ENCODE data around the gene CNOT1. TPM values are rescaled to one million over a fixed set of nuclear protein-coding genes. Genes with fewer than 3 reads are reported as not detected.
A peak's percentile ranks its signal among the peaks of the same experiment; 100 is the strongest.

Gene CNOT1
- total RNA-seq, 1 donor, result 133 TPM

GRCh38 chr16:58503863-58504688 lies 125.5 kb downstream of the CNOT1 start:
- TF ChIP-seq, protein P1, sequence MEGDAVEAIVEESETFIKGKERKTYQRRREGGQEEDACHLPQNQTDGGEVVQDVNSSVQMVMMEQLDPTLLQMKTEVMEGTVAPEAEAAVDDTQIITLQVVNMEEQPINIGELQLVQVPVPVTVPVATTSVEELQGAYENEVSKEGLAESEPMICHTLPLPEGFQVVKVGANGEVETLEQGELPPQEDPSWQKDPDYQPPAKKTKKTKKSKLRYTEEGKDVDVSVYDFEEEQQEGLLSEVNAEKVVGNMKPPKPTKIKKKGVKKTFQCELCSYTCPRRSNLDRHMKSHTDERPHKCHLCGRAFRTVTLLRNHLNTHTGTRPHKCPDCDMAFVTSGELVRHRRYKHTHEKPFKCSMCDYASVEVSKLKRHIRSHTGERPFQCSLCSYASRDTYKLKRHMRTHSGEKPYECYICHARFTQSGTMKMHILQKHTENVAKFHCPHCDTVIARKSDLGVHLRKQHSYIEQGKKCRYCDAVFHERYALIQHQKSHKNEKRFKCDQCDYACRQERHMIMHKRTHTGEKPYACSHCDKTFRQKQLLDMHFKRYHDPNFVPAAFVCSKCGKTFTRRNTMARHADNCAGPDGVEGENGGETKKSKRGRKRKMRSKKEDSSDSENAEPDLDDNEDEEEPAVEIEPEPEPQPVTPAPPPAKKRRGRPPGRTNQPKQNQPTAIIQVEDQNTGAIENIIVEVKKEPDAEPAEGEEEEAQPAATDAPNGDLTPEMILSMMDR (IDR thresholded peaks at IDR 0.05; ENCODE audit: insufficient read depth, low read depth, low read length), result no peak
- no peak overlapping the region for H3K4me3 ChIP-seq (ENCODE audit: low read depth, low read length)
- no peak for DNase-seq (ENCODE audit: low read depth)

DNA sequence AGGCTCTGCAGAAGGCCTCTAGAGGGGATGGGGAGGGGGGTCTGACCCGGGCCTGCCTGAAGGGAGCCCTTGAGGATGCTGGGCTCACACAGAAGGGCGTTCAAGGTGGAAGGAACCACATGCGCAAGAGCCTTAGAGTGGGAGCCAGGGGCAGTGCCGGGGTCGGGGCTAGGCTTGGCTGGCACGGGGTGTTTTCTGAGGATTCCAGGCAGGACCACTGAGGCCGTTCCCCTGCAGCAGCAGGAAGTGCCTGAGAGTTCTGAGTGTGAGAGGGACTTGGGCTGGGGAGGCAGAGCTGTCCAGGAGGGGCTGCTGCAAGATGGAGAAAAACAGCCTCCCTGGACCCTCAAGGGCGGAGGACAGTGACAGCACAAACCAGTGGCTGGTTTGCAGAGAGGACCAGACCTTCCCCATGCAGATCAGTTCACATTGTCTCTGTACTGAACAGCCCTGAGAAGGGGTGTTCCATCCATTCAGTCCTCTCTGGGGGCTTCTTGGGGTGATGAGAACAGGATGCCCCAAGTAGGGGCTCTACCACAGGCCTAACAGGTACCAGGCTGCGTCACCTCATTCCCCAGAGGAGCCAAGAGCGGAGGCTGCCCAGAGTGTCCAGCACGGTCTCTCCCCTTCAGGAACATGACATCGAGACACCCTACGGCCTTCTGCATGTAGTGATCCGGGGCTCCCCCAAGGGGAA lies 126.3 kb downstream of the CNOT1 start:
- DNase-seq (ENCODE audit: low read depth), result no peak
- H3K4me3 ChIP-seq (ENCODE audit: low read depth, low read length), result no peak overlapping the region
- TF ChIP-seq, protein P1 (IDR thresholded peaks at IDR 0.05; ENCODE audit: insufficient read depth, low read depth, low read length), result no peak

DNA sequence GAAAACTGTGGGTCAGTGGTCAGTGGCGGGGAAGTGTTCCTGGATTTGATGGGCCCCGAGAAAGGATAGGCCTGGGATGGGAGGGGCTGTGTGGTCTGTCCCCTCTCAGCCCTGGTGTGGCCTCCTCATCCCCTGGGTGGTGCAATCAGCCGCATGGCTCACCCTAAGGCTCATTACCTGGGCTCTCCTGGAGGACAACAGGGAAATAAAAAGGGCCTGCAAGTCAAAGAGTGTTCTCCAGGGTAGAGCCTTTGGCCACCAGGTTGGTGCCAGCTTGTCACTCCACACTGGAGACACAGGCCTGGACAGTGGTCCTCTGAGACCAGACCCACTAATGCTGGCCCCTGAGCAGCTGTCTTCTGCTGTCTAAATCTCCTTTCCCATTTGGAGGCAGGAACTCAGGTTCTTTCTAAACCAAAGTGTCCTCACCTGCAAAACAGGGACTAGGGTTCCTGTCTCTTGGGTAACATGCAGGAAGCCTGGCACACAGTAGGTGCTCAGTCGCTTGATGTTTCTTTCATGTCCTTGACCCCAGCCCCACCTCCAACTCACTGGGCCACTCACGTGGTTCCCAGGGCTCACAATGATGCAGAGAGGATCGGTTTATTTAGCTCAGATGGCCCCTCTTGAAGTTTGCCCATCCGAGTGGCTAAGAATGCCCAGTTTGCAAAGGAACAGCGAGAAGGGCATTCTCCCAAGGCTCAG lies 127.3 kb downstream of the CNOT1 start:
- H3K4me3 ChIP-seq (ENCODE audit: low read depth, low read length), result no peak overlapping the region
- no peak for DNase-seq (ENCODE audit: low read depth)
- TF ChIP-seq, protein P1 (IDR thresholded peaks at IDR 0.05; ENCODE audit: insufficient read depth, low read depth, low read length), result no peak

DNA sequence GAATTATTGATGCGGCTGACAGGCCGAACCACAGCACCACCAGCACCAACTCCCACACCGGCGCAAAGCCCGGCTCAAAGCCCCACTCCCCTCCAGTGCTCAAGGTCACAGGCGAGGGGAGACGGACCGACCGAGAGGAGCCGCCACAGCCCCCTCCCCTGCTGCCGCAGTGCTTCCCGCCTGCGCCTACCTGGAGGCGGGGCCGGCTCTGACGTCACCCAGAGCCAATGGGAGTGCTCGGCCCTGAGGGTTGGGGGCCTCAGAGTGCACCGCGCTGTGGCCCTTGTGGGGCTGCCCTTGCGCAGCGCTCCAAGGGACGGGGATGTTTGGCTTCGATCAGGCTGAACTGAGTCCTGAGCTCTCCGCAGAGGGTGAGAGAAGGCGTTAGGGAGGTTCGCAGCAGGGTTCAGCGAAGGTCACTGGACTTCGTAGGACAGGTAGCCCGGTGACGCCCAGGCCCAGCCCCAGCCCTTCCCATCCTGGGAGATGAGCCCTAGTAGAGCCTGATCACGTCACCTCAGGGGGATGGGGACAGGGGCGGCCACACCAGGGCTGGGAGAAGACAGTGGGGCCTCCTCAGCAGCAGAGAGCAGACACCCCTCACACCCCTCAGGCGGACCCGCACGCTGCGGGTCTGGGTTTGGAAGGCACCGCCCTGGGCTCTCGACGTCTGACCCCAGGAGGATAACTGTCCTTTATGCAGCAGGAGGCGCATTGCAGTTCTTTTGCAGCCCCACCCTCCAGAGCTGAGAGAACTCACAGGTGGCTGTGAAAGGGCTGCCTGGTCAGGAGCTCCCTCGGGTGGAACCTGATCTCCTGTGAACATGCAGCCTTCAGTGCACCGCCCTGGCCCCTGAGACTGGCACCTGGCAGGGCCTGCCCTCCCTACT lies 128.1 kb downstream of the CNOT1 start:
- H3K4me3 ChIP-seq (ENCODE audit: low read depth, low read length), result peak overlapping the region; percentile 34
- no peak for DNase-seq (ENCODE audit: low read depth)
- TF ChIP-seq, protein P1 (IDR thresholded peaks at IDR 0.05; ENCODE audit: insufficient read depth, low read depth, low read length), result no peak

DNA sequence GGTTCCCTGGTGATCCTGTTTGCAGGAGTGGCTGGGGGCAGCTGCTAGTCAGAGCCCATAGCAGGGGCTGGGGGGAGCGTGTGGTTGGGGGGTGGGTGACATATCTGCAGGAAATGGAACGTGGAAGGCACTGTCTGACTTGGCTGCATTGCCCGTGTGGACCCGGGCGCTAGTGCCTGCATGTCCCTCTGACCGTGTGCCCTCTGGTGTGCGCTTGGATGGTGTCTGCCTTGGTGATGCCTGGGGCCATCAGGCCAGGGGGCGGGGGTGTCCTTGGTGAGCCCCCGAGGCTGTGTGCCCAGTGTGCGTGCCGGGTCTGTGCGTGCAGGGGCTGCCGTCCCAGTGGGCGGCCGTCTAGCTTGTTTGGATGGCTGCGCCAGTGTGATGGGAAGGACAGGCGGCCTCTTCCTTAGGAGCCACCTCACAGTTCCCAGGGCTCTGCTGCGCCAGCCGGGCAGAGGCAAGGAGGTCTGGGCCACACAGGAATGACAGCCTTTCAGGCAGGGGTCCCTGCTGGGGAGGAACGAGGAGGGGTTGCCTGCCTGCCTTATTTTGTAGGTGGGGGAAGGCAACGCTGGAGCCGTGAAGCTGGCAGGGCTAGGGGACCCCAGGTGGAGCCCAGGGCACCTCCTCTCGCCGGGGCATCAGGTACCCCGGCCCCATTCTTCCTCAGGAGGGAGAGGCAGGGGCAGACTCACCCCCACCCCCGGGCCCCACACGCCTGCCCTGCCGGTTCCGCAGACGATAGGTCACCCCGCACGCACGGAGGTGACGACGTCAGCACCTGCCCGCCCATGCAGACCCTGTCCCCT lies 129.0 kb downstream of the CNOT1 start:
- no peak for DNase-seq (ENCODE audit: low read depth)
- H3K4me3 ChIP-seq (ENCODE audit: low read depth, low read length), result peak overlapping the region; percentile 48
- TF ChIP-seq, protein P1 (IDR thresholded peaks at IDR 0.05; ENCODE audit: insufficient read depth, low read depth, low read length), result no peak
